Neural cell (in vitro differentiated cells): Measurements from ENCODE around the gene TEX261.

Experiments used
- CTCF ChIP-seq: fragments of 450-650 bp; IDR thresholded peaks from 2 replicates; pipeline ENCODE4 v1.5.1; 2014; ENCODE audit warnings: antibody characterized with exemption, mild to moderate bottlenecking, moderate library complexity; ENCODE audit not compliant: poor library complexity, severe bottlenecking
- EP300 ChIP-seq: fragments of 450-650 bp; conservative IDR thresholded peaks from 2 replicates; pipeline ENCODE4 v1.6.1; 2014; ENCODE audit warnings: antibody characterized with exemption, mild to moderate bottlenecking, moderate library complexity; ENCODE audit not compliant: poor library complexity, severe bottlenecking
- EZH2 ChIP-seq: fragments of 200-600, 300-800 bp; shearing (Covaris generic), sonication (generic); IDR thresholded peaks from 2 replicates; pipeline ENCODE4 v1.6.1; 2014; ENCODE audit warnings: antibody characterized with exemption, low read length, borderline replicate concordance, mild to moderate bottlenecking; ENCODE audit not compliant: insufficient read depth, poor library complexity, severe bottlenecking
- POLR2AphosphoS5 ChIP-seq: IDR thresholded peaks from 2 replicates; pipeline ENCODE4 v1.6.1; 2012
- RAD21 ChIP-seq: fragments of 450-650 bp; conservative IDR thresholded peaks from 2 replicates; pipeline ENCODE4 v1.6.1; 2014; ENCODE audit warnings: antibody characterized with exemption, mild to moderate bottlenecking, moderate library complexity
- REST ChIP-seq: IDR thresholded peaks from 2 replicates; pipeline ENCODE4 v1.6.1; 2012; ENCODE audit warnings: borderline replicate concordance
- SMC3 ChIP-seq: fragments of 450-650 bp; conservative IDR thresholded peaks from 2 replicates; pipeline ENCODE4 v1.6.1; 2014; ENCODE audit warnings: antibody characterized with exemption, mild to moderate bottlenecking, moderate library complexity; ENCODE audit not compliant: poor library complexity

GRCh38 chr2:70947556-70948184 is 47.0 kb downstream of the TEX261 start:
- TF ChIP-seq EP300: no peak
- TF ChIP-seq CTCF: no peak
- TF ChIP-seq POLR2AphosphoS5: no peak
- TF ChIP-seq REST: no peak
- TF ChIP-seq EZH2: no peak
- TF ChIP-seq RAD21: no peak
- no peak for TF ChIP-seq SMC3
